GM23338 (cell line): ENCODE measurements around the gene CDH4. TPM values are rescaled to one million over a fixed set of nuclear protein-coding genes. Genes with fewer than 3 reads are reported as not detected.

Source experiments
- ATAC-seq: fragments of 200-7000 bp; cut with Tn5 transposase; 3 replicates; pipeline ENCODE4 v1.9.1; 2020
- DNase-seq: peaks from one replicate; pipeline ENCODE4 v3.0.0-alpha.2; 2015; ENCODE audit warnings: low spot score
- H2AFZ ChIP-seq: fragments of 200-600 bp; sonication (generic); 2 replicates; pipeline ENCODE4 v1.8.0; 2016; ENCODE audit warnings: antibody characterized with exemption, mild to moderate bottlenecking, moderate library complexity
- H3F3A ChIP-seq: fragments of 200-600 bp; sonication (generic); replicated peaks from 2 replicates; pipeline ENCODE4 v1.8.0; 2017; ENCODE audit warnings: antibody characterized with exemption, mixed run types, low read depth
- H3K27ac ChIP-seq: fragments of 200-600 bp; sonication (generic); 2 replicates; pipeline ENCODE4 v1.6.1; 2016; ENCODE audit warnings: low read depth
- H3K27me3 ChIP-seq: fragments of 200-600 bp; sonication (generic); 2 replicates; pipeline ENCODE4 v1.8.0; 2016; ENCODE audit warnings: mild to moderate bottlenecking, mixed run types, moderate library complexity; ENCODE audit not compliant: insufficient read depth
- H3K36me3 ChIP-seq: fragments of 200-600 bp; sonication (generic); 2 replicates; pipeline ENCODE4 v1.8.0; 2016; ENCODE audit warnings: mild to moderate bottlenecking; ENCODE audit not compliant: insufficient read depth
- H3K4me1 ChIP-seq: fragments of 200-600 bp; sonication (generic); 2 replicates; pipeline ENCODE4 v1.8.0; 2016; ENCODE audit warnings: mild to moderate bottlenecking, moderate library complexity; ENCODE audit not compliant: insufficient read depth
- H3K4me2 ChIP-seq: fragments of 200-600 bp; sonication (generic); 2 replicates; pipeline ENCODE4 v1.7.1; 2017; ENCODE audit warnings: mixed run types
- H3K4me3 ChIP-seq: fragments of 200-600 bp; sonication (generic); 2 replicates; pipeline ENCODE4 v1.6.1; 2016; ENCODE audit warnings: mixed run types
- H3K79me2 ChIP-seq: fragments of 200-600 bp; sonication (generic); replicated peaks from 2 replicates; pipeline ENCODE4 v1.8.0; 2017; ENCODE audit warnings: mild to moderate bottlenecking; ENCODE audit not compliant: insufficient read depth
- H3K9me2 ChIP-seq: fragments of 200-600 bp; sonication (generic); 2 replicates; pipeline ENCODE4 v1.8.0; 2017; ENCODE audit not compliant: insufficient read depth
- H4K20me1 ChIP-seq: fragments of 200-600 bp; sonication (generic); replicated peaks from 2 replicates; pipeline ENCODE4 v1.8.0; 2017; ENCODE audit warnings: mild to moderate bottlenecking; ENCODE audit not compliant: insufficient read depth
- H3K27ac Mint-ChIP-seq: 2 replicates; pipeline ENCODE4 v1.8.0; 2020; ENCODE audit warnings: inconsistent platforms, mild to moderate bottlenecking, moderate library complexity, mixed read lengths
- H3K27me3 Mint-ChIP-seq: 3 replicates; pipeline ENCODE4 v1.8.0; 2022; ENCODE audit warnings: low read depth, mild to moderate bottlenecking, moderate library complexity, mixed read lengths, inconsistent platforms; ENCODE audit not compliant: insufficient read depth, poor library complexity
- H3K36me3 Mint-ChIP-seq: 3 replicates; pipeline ENCODE4 v1.8.0; 2021; ENCODE audit warnings: low read depth, mild to moderate bottlenecking, inconsistent platforms, moderate library complexity, mixed read lengths
- H3K4me1 Mint-ChIP-seq: 3 replicates; pipeline ENCODE4 v1.8.0; 2020; ENCODE audit warnings: mild to moderate bottlenecking, inconsistent platforms, mixed read lengths
- H3K4me3 Mint-ChIP-seq: 3 replicates; pipeline ENCODE4 v1.8.0; 2021; ENCODE audit warnings: moderate library complexity, mild to moderate bottlenecking, inconsistent platforms, mixed read lengths
- H3K9me3 Mint-ChIP-seq: 3 replicates; pipeline ENCODE4 v1.8.0; 2020; ENCODE audit warnings: moderate library complexity, mild to moderate bottlenecking, inconsistent platforms, mixed read lengths
- CREB1 ChIP-seq: fragments of 250-450 bp; sonication (Bioruptor Pico); IDR thresholded peaks from 2 replicates; pipeline ENCODE4 v1.5.0; 2020; ENCODE audit warnings: low read depth, mild to moderate bottlenecking, moderate library complexity
- EZH2phosphoT487 ChIP-seq: fragments of 200-600 bp; sonication (generic); IDR thresholded peaks from one replicate; pipeline ENCODE4 v1.8.1; 2018; ENCODE audit warnings: antibody characterized with exemption; ENCODE audit not compliant: unreplicated experiment
- POLR2AphosphoS5 ChIP-seq: IDR thresholded peaks from 2 replicates; pipeline ENCODE4 v1.6.1; 2016; ENCODE audit warnings: antibody characterized with exemption, low read depth
- ZNF114 ChIP-seq: fragments of 250-450 bp; sonication (Bioruptor Pico); IDR thresholded peaks from 2 replicates; pipeline ENCODE4 v1.5.0; 2020; ENCODE audit warnings: mild to moderate bottlenecking, moderate library complexity
- ZNF331 ChIP-seq: fragments of 250-450 bp; sonication (Bioruptor Pico); IDR thresholded peaks from 2 replicates; pipeline ENCODE4 v1.5.0; 2020; ENCODE audit warnings: low read depth, mild to moderate bottlenecking, moderate library complexity
- polyA plus RNA-seq: library from polyadenylated mRNA; unstranded; fragments of >200 nt; fragmentation: Nextera tagmentation; extraction: Ambion mirVana; gene quantifications from 2 replicates; pipeline ENCODE4 v1.2.1, GENCODE V29; 2016
- total RNA-seq: library from RNA; depleted of rRNA; stranded (reverse); fragments of >200 nt; shearing (Covaris generic); gene quantifications from 2 replicates; pipeline ENCODE4 v1.2.3, GENCODE V29; 2014
- TF ChIP-seq, protein P1 (sequence below): fragments of 250-450 bp; sonication (Bioruptor Pico); IDR thresholded peaks from 2 replicates; pipeline ENCODE4 v1.5.0; 2020; ENCODE audit warnings: mild to moderate bottlenecking, moderate library complexity
- TF ChIP-seq, protein P2 (sequence below): IDR thresholded peaks from one replicate; pipeline ENCODE4 v1.6.1; 2018; ENCODE audit warnings: antibody characterized with exemption; ENCODE audit not compliant: unreplicated experiment

Gene CDH4
- total and polyA plus RNA-seq, 2 experiments from 2014 or later: 1.2 to 4.2 TPM

DNA sequence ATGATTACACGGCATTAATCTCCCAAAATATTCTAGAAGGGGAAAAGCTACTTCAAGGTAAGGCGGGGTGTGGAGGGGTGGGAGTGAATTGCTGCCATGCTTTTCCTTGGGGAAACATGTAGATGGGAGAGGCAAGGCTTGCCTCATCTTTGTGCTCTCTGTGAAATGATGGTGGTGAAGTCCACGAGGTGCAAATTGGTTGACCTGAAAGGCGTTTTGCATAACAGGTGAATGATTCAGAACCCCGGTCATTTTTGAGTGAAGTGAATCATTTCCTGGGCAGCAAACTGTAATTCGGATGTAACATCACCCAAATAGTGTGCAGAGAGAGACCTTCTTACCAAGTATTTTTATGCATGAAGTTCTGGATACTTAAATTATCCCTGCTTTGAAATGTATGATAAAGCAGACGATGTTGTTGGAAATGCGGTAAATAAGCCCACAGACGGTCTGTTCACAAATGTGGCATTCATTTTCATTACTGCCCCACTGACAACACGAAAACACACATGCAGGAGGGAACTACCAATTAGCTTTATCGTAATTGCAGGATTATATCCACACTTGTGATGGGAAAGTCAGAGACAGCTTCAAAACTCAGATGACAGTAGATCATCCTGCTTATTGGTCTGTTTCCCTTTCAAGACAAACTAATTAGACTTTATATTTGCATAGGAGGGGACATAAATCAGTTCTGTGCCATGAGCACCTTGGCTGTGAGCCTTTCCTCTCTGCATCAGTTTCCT lies 3.0 kb downstream of the CDH4 start (continued):
- TF ChIP-seq, protein P1, sequence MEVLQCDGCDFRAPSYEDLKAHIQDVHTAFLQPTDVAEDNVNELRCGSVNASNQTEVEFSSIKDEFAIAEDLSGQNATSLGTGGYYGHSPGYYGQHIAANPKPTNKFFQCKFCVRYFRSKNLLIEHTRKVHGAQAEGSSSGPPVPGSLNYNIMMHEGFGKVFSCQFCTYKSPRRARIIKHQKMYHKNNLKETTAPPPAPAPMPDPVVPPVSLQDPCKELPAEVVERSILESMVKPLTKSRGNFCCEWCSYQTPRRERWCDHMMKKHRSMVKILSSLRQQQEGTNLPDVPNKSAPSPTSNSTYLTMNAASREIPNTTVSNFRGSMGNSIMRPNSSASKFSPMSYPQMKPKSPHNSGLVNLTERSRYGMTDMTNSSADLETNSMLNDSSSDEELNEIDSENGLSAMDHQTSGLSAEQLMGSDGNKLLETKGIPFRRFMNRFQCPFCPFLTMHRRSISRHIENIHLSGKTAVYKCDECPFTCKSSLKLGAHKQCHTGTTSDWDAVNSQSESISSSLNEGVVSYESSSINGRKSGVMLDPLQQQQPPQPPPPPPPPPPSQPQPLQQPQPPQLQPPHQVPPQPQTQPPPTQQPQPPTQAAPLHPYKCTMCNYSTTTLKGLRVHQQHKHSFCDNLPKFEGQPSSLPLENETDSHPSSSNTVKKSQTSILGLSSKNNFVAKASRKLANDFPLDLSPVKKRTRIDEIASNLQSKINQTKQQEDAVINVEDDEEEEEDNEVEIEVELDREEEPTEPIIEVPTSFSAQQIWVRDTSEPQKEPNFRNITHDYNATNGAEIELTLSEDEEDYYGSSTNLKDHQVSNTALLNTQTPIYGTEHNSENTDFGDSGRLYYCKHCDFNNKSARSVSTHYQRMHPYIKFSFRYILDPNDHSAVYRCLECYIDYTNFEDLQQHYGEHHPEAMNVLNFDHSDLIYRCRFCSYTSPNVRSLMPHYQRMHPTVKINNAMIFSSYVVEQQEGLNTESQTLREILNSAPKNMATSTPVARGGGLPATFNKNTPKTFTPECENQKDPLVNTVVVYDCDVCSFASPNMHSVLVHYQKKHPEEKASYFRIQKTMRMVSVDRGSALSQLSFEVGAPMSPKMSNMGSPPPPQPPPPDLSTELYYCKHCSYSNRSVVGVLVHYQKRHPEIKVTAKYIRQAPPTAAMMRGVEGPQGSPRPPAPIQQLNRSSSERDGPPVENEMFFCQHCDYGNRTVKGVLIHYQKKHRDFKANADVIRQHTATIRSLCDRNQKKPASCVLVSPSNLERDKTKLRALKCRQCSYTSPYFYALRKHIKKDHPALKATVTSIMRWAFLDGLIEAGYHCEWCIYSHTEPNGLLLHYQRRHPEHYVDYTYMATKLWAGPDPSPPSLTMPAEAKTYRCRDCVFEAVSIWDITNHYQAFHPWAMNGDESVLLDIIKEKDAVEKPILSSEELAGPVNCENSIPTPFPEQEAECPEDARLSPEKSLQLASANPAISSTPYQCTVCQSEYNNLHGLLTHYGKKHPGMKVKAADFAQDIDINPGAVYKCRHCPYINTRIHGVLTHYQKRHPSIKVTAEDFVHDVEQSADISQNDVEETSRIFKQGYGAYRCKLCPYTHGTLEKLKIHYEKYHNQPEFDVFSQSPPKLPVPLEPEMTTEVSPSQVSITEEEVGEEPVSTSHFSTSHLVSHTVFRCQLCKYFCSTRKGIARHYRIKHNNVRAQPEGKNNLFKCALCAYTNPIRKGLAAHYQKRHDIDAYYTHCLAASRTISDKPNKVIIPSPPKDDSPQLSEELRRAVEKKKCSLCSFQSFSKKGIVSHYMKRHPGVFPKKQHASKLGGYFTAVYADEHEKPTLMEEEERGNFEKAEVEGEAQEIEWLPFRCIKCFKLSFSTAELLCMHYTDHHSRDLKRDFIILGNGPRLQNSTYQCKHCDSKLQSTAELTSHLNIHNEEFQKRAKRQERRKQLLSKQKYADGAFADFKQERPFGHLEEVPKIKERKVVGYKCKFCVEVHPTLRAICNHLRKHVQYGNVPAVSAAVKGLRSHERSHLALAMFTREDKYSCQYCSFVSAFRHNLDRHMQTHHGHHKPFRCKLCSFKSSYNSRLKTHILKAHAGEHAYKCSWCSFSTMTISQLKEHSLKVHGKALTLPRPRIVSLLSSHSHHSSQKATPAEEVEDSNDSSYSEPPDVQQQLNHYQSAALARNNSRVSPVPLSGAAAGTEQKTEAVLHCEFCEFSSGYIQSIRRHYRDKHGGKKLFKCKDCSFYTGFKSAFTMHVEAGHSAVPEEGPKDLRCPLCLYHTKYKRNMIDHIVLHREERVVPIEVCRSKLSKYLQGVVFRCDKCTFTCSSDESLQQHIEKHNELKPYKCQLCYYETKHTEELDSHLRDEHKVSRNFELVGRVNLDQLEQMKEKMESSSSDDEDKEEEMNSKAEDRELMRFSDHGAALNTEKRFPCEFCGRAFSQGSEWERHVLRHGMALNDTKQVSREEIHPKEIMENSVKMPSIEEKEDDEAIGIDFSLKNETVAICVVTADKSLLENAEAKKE: no peak
- TF ChIP-seq EZH2phosphoT487 (no peak), POLR2AphosphoS5 (no peak), ZNF331 (no peak), ZNF114 (CRISPR knock-in tag) (no peak)

DNA sequence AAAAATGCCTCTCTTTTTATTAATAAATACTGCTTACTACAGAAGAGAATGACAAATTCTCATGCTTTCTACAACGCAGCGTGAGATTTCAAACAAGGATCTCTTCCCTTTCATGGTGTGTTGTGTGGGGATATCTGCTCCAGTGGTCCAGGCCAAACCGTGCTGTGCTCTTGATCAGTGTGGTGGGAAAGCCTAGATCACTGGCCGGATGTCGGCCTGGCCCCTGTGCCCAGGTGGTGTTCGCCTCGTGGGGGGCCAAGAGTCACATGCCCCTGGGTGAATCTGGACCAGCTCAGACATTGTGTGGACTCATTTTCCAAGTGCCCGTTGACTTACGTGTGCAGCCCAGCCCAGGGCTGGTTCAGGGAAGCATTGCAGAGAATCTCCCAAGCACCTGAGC lies 4.3 kb downstream of the CDH4 start:
- H2AFZ ChIP-seq: no peak overlapping the region
- 0 out of 2 replicates have a peak, but pooled peaks cover 3% of the 10 kb centered on the region for H3F3A ChIP-seq
- peaks cover 53% of the 10 kb centered on the region for H3K27me3 ChIP-seq
- H3K4me3 ChIP-seq: no peak overlapping the region
- no peaks in the 10 kb centered on the region; the same call in 1 of the 2 replicates for H3K36me3 ChIP-seq
- H3K27ac ChIP-seq: no peak overlapping the region
- H3K27me3 Mint-ChIP-seq: peaks cover 33% of the 10 kb centered on the region
- H3K9me3 Mint-ChIP-seq: no peaks in the 10 kb centered on the region
- no peak overlapping the region for H3K27ac Mint-ChIP-seq
- no peak overlapping the region for H3K4me2 ChIP-seq
- no peak for DNase-seq
- H3K36me3 Mint-ChIP-seq: peaks cover 41% of the 10 kb centered on the region
- peaks cover 10% of the 10 kb centered on the region; the same call in 1 of the 2 replicates for H4K20me1 ChIP-seq
- no peak for ATAC-seq
- no peaks in the 10 kb centered on the region for H3K9me2 ChIP-seq
- peaks cover 12% of the 10 kb centered on the region for H3K4me1 Mint-ChIP-seq
- H3K4me1 ChIP-seq: peaks cover 9% of the 10 kb centered on the region; the same call in 1 of the 2 replicates
- no peaks in the 10 kb centered on the region for H3K79me2 ChIP-seq
- H3K4me3 Mint-ChIP-seq: no peak overlapping the region
- no peak for TF ChIP-seq CREB1 (CRISPR knock-in tag)
- TF ChIP-seq ZNF331: no peak
- no peak for TF ChIP-seq EZH2phosphoT487
- TF ChIP-seq, protein P2, sequence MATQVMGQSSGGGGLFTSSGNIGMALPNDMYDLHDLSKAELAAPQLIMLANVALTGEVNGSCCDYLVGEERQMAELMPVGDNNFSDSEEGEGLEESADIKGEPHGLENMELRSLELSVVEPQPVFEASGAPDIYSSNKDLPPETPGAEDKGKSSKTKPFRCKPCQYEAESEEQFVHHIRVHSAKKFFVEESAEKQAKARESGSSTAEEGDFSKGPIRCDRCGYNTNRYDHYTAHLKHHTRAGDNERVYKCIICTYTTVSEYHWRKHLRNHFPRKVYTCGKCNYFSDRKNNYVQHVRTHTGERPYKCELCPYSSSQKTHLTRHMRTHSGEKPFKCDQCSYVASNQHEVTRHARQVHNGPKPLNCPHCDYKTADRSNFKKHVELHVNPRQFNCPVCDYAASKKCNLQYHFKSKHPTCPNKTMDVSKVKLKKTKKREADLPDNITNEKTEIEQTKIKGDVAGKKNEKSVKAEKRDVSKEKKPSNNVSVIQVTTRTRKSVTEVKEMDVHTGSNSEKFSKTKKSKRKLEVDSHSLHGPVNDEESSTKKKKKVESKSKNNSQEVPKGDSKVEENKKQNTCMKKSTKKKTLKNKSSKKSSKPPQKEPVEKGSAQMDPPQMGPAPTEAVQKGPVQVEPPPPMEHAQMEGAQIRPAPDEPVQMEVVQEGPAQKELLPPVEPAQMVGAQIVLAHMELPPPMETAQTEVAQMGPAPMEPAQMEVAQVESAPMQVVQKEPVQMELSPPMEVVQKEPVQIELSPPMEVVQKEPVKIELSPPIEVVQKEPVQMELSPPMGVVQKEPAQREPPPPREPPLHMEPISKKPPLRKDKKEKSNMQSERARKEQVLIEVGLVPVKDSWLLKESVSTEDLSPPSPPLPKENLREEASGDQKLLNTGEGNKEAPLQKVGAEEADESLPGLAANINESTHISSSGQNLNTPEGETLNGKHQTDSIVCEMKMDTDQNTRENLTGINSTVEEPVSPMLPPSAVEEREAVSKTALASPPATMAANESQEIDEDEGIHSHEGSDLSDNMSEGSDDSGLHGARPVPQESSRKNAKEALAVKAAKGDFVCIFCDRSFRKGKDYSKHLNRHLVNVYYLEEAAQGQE: no peak
- no peak for TF ChIP-seq POLR2AphosphoS5
